Measurements from ENCODE around the gene SLC25A33.
A peak's percentile ranks its signal among the peaks of the same experiment; 100 is the strongest.
"Not testable (repeated sequence)": the region's sequence is repeated elsewhere in the genome, so short reads cannot be mapped to it uniquely, and the experiment has no call there.

The SLC25A33 gene

DNA sequence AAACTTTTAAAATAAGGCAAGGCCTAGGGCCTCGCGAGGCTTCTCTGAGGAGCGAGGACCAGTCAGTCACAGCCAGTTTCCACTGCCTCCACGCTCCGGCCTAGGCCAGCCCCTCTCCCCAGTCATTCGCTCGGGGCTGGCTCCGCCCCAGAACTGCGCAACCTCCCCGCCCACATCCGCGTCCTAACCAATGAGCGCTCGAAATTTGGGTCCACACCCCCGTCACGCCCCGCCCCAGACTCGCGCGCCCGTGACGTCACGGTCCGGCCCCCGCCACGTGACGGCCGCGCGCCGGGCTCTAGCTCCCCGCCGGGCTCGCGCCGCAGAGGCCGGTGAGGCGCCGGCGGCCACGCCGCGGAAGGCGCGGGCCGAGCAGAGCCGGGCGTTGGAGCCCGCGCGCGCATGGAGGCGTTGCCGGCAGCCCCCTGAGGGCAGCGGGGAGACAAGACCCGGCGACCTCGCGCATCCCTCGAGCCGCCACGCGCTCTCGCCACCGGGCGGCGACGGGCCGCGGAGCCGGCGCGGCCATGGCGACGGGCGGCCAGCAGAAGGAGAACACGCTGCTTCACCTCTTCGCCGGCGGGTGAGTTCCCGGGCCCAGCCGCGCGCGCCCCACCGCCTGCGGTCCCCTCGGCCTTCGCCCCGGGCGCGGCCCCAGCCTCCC, at the start of gene SLC25A33:
TSS of gene SLC25A33 (plus strand) at position 301 of the 664 bp plus-strand sequence. CDS start at position 528, 227 bp downstream.
- peak; percentile 96 to 97 for DNase-seq

GRCh38 chr1:9490605-9491339, 48.5 kb upstream of the SLC25A33 start:
- peak; percentile 78 to 79 for DNase-seq

DNA sequence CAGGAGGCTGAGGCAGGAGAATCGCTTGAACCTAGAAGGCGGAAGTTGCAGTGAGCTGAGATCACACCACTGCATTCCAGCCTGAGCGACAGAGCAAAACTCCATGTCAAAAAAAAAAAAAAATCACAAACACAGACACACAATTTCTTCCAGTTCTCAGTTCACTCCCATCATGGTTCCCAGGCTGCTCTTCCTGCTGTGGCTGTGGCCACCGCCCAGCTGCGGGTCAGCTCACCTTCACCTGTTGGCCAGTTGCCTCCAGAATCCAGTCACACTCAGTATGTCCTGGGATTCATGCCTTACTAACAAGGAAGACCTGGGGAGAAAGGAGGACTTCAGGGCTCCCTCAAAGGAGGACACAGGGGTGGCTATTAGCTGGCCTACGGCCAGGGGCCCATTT, 45.9 kb upstream of the SLC25A33 start:
- DNase-seq, result no peak

DNA sequence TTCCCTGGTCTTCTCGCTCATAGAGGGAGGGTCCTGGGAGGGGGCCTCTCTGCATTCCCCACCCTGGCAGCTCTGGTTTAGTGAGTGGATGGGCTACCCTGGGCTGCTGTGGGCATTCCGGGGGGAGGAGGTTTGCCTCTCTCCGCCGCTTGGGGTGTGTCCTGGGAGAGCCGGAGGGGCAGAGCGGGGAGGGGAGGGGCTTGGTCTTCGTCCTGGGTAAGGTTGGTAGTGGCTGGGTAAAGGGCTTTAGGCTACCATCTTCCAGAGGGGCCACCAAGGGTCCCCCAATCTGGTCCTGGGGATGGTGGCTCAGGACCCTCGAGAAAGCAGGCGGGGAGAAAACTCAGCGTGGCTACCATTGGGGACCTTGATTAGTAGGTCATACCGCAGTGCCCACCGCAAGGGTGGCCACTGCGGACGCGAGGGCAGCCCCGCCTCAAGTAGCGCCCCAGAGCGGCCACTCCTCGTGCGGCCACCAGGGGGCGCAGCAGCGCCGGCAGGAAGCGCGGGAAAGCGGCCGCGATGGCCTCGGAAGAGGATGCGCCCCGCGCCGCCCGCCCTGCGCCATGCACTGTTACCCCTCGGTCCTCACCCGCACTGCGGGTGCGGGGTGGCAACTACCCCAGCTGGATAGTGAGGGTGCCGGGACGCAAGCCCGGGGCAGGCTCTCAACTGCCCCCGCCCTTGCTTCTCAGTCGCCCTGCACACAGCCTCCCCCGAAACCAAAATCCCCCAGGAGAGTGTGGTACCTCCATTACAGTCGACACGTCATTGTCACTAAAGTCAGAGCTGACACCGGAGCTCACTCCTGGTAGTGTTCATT, 44.1 kb upstream of the SLC25A33 start:
- peak; percentile 54 to 59 for DNase-seq

DNA sequence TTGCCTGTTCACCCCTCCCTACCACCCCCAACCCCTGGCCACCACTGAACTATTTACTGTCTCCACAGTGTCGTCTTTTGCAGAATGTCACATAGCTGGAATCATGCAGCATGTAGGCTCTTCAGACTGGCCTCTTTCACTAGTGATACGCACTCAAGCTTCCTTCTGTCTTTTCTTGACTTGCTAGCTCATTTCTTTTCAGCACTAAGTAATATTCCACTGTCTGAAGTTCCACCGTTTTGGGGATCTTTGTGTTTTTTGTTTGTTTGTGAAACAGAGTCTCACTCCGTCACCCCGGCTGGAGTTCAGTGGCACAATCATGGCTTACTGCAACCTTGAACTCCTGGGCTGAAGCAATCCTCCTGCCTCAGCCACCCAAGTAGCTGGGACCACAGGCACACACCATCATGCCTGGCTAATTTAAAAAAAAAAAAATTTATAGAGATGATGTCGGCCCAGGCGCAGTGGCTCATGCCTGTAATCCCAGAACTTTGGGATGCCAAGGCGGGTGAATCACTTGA, 43.4 kb upstream of the SLC25A33 start:
- DNase-seq, result no peak

DNA sequence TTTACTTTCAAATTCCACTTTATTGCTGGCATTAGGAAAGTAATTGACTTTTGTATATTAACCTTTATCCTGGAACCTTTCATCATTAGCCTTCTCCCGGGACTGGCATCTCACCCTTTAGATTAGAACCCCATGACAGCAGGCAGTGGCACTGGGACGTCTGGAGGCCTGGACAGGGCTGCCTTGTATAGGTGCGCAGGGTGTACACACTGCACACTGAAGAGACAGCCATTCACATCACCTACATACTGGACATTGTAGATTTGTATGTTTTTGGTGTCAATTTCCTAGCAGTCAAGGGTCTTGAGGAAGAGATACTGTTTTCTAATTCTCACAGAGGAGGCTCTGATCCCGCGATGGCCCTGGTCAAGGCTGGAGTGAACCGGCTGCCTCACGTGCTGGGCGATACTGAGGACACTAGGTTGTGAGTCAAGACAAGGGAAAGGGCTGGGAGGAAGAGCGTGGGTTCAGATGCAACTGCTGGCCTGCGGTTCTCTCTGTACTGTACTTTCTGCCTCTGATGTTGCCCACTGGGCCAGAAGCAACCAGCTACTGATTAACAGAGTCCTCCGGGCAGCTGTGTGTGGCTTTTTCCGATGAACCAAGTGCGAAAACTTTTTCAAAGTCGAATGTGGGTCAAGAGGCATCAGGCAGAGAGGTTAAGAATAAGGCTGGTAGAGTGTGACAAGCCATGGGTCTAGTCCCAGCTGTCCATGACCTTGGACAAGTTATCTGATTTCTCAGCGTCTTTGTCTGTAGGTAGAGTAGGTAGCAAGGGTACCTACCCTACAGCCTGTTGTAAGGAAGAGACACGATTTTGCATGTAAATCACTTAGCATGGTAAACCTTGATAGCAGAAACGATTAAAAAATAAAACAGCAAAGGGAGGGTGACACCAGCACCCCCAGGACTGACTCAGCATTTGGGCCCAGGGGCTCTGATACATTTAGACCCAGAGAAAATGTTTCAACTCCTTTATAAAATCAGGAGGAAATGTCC, 38.2 kb upstream of the SLC25A33 start:
- no peak for DNase-seq

- no peak for DNase-seq
Observed at GRCh38 chr1:9503001-9503675, 36.1 kb upstream of the SLC25A33 start.

DNA sequence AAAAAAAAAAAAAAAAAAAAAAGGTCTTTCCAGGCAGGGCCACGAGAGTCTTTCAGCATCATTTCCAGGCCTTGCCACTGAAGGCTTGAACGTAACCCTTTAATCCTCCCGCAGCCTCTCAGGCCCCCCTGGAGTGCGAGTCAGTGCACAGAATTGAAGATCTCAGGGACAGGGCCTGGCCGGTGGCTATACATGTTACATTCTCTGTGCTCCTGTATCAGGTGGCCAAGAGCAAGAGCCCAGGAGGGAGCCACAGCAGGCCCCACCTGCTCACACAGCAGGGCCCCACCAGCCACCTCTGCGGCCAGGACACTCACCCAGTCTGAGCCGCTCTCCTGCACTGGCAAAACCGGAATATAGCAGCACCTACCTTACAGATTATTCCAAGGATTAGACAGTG, 34.1 kb upstream of the SLC25A33 start:
- no peak for DNase-seq

GRCh38 chr1:9506901-9507300, 32.4 kb upstream of the SLC25A33 start:
- no peak for DNase-seq

- no peak for DNase-seq
Observed at GRCh38 chr1:9510130-9510529, 29.1 kb upstream of the SLC25A33 start.

GRCh38 chr1:9515550-9515949, 23.7 kb upstream of the SLC25A33 start:
- not testable (repeated sequence) for DNase-seq

- DNase-seq, result no peak
Observed at GRCh38 chr1:9518454-9518998, 20.7 kb upstream of the SLC25A33 start.

GRCh38 chr1:9520411-9520810, 18.9 kb upstream of the SLC25A33 start:
- no peak for DNase-seq

- DNase-seq, result no peak
Observed at GRCh38 chr1:9529190-9529589, 10.1 kb upstream of the SLC25A33 start.

GRCh38 chr1:9530320-9530719, 8.9 kb upstream of the SLC25A33 start:
- DNase-seq, result no peak

- DNase-seq, result no peak
Observed at GRCh38 chr1:9534953-9535352, 4.3 kb upstream of the SLC25A33 start.

GRCh38 chr1:9536301-9536700, 3.0 kb upstream of the SLC25A33 start:
- DNase-seq, result no peak

DNA sequence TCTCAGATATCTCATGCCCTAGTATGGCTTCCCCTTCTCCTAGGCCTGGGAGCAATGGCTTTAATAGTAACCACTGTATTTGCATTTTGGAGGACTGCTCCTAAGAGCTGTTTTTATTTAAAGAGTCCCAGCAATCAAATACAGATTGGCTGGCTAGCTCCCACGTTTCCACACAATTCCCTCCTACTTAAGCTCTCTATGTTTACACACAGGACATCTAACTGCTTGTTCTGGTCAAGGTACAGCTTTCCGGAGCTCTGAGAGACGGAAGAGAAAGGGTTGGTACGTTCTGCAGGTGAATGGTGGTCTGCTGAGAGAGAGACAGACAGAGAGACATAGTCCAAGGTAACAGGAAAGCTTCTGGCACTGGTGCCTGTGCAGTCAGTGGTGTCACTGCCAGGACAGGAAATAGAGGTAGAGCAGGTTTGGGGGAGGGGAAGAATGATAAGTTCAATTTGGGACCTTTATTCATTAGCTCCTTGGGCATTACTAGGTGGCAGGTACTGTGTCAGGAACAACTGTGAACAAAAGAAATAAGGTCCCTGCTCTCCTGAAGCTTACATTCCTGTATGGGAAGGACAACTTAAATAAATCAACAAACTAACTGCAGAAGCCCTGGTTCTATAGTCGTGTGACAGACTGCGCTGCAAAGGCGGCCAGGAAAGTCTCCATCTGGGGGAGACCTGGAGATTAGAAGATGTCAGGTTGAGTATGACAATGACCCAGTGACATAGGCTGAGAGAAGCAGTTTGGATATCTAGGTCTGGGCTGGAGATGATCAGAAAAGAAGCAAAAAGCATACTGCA, 1.2 kb upstream of the SLC25A33 start:
- no peak for DNase-seq

- no peak for DNase-seq
Observed at GRCh38 chr1:9538669-9539164, 548 bp upstream of the SLC25A33 start.
